Spleen (tissue), 7 donors: ENCODE data around the gene KCNJ18.
"Not testable (repeated sequence)": the region's sequence is repeated elsewhere in the genome, so short reads cannot be mapped to it uniquely, and the experiment has no call there.

Experiments
- POLR2A ChIP-seq, 3 donors: fragments of 450-650 bp; IDR thresholded peaks; one replicate each; pipeline ENCODE4 v1.5.1; 2017; ENCODE audit warnings: antibody characterized with exemption in 3 of 3, mild to moderate bottlenecking in 1 of 3
- POLR2AphosphoS5 ChIP-seq, 3 donors: sonication (generic); formaldehyde crosslinking; IDR thresholded peaks; one replicate each; pipeline ENCODE4 v1.5.1; 2017; ENCODE audit warnings: antibody characterized with exemption in 3 of 3
- TF ChIP-seq, protein P1 (sequence below), 11 experiments: fragments of 200-600 bp in 7 of 11; fragments of 450-650 bp in 4 of 11; sonication (generic) in 4 of 11; IDR thresholded peaks in 8 of 11; conservative IDR thresholded peaks in 3 of 11; 1 replicate in 7 of 11; 2 replicates in 4 of 11; pipeline versions ENCODE4 v1.4.0 to v1.8.0; 2016 to 2021; ENCODE audit warnings: antibody characterized with exemption in 11 of 11, inconsistent platforms in 4 of 11, mild to moderate bottlenecking in 1 of 11
- donor health status: DM: no; HTN: no; CAD: no; lungs with moderate emphysema.
- donor health status: DM: no; HTN: no; CAD: no.
- donor health status: DM: no; HTN: no; CAD: no.

DNA sequence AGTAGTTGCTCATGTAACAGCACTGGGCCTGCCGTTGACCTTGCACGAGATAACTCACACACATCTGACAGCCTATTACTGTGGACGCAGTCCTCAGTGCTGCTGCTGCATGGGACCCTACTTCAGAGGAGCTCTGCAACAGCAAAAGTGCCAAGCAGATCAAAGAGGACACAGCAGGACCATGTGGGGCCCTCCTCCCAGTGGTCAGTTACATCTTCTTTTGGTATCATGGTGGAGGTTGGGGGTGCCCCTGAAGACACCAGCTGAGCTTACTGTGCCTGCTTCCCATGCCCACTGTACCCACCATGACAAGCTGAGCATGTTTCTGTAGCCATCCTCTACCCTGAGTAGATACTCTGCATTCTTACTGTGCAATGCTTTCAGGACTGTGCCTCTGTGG is 41.6 kb downstream of the KCNJ18 start:
- TF ChIP-seq POLR2A, POLR2AphosphoS5 (IDR thresholded peaks at IDR 0.05): not testable (repeated sequence)
- TF ChIP-seq, protein P1, sequence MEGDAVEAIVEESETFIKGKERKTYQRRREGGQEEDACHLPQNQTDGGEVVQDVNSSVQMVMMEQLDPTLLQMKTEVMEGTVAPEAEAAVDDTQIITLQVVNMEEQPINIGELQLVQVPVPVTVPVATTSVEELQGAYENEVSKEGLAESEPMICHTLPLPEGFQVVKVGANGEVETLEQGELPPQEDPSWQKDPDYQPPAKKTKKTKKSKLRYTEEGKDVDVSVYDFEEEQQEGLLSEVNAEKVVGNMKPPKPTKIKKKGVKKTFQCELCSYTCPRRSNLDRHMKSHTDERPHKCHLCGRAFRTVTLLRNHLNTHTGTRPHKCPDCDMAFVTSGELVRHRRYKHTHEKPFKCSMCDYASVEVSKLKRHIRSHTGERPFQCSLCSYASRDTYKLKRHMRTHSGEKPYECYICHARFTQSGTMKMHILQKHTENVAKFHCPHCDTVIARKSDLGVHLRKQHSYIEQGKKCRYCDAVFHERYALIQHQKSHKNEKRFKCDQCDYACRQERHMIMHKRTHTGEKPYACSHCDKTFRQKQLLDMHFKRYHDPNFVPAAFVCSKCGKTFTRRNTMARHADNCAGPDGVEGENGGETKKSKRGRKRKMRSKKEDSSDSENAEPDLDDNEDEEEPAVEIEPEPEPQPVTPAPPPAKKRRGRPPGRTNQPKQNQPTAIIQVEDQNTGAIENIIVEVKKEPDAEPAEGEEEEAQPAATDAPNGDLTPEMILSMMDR (IDR thresholded peaks at IDR 0.05 in 8 of 11, conservative IDR thresholded peaks at IDR 0.05 in 3 of 11), result not testable (repeated sequence)
